NCI-H345 treated with DMSO at 0.1 percent for 48 hours (cell line): ENCODE data around the gene OXCT2.
A peak's percentile ranks its signal among the peaks of the same experiment; 100 is the strongest.
"Not testable (repeated sequence)": the region's sequence is repeated elsewhere in the genome, so short reads cannot be mapped to it uniquely, and the experiment has no call there.

Source experiments
- DNase-seq: peaks from one replicate; lab custom pipeline; 2025; ENCODE audit not compliant: unreplicated experiment; lab: John Stamatoyannopoulos, UW

OXCT2 gene

DNA sequence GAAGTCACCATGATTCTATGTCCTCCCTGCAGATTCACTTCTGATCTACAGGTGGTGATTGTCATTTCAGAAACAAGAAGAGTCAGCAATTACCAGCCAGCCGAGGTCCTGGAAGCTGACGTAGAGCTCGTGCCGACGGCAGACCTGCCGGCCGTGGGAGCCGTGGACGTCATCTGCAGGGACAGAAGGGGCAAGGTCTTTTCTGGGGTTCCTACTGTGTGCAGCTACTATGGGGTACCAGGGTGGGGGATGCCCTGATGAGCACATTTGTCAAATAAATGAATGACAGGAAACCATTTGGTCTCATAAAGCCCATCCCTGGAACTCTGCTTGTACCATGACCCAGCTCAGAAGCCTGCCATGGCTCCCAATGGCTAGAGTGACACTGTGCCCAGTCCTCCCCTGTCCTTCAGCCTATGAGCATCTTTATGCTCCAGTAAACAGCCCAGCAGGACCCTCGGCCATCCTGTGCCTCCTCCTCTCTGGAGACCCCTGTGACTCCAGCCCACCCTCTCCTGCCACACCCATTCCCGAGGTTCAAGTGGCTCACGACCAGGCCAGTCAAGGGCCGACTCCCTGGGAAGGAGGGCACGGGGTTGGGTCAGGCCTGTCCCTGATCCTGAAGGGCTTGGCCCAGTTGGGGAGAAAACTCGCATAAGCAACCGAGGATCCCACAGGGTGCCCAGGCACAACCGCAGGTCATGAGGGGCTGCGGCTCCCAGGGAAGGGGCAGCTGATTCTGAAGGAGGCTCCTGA is 7.4 kb downstream of the OXCT2 start:
- DNase-seq: not testable (repeated sequence)

GRCh38 chr1:39762550-39763540 is 8.3 kb downstream of the OXCT2 start:
- no peak for DNase-seq

- peak; percentile 6 for DNase-seq
These were observed 9.4 kb downstream of the OXCT2 start for GRCh38 chr1:39761557-39762260.

GRCh38 chr1:39761016-39761415 is 10.1 kb downstream of the OXCT2 start:
- DNase-seq: no peak

DNA sequence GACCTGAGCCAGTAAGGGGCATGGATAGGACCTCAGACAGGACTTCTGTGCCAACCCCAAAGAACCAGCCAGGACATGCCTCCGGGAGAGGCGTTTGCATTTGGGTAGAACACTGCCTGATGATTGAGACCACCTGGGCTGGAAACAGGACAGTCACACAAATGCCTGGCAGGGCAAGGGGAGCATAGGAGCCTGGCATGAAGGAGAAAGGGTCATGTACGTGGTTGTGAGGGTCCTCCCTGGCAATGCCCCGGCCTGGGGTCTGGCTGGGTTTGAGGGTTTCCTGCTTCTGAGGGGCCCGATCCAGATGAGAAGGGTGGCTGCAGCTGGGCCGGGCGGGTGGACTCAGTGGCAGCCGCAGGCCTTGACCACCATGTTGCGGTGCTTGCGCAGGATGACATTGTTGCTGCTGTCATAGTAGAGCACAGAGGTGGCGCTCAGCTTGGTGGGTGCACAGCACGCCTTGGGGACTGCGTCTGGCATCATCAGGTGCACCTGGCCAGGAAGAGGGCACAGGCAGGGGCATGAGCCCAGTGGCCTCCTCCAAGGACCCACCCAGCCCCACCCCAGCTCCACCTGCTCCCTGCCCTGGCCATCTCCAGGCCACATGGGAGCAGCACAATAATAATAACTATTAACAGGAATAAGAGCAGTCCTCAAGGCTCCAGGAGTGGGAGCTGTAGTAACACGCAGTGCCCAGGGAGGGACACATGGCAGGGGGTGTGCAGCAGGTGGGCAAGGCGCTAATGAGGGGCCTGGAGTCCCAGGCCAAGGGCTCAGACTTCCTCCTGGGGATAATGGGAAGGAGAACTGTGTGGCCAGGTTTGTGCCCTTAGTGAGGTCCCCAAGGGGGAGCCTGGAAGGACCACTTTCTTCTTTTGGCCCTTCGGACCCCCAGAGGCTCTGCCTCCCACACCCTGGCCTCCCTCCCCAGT is 10.8 kb downstream of the OXCT2 start:
- DNase-seq: no peak

DNA sequence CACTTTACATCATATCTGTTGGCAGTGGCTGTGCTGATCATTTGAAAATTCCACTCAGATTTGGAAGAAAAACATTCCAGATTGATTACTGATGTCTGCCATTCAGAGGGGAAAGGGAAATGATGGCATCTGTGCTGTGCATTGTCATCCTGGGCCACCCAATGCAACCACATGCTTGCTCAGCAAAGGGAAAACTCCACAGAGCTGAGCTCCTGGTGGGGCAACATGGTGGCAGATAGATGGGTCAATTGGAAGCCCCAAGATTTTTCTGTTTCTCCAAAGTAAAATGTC is 11.8 kb downstream of the OXCT2 start:
- DNase-seq: no peak

DNA sequence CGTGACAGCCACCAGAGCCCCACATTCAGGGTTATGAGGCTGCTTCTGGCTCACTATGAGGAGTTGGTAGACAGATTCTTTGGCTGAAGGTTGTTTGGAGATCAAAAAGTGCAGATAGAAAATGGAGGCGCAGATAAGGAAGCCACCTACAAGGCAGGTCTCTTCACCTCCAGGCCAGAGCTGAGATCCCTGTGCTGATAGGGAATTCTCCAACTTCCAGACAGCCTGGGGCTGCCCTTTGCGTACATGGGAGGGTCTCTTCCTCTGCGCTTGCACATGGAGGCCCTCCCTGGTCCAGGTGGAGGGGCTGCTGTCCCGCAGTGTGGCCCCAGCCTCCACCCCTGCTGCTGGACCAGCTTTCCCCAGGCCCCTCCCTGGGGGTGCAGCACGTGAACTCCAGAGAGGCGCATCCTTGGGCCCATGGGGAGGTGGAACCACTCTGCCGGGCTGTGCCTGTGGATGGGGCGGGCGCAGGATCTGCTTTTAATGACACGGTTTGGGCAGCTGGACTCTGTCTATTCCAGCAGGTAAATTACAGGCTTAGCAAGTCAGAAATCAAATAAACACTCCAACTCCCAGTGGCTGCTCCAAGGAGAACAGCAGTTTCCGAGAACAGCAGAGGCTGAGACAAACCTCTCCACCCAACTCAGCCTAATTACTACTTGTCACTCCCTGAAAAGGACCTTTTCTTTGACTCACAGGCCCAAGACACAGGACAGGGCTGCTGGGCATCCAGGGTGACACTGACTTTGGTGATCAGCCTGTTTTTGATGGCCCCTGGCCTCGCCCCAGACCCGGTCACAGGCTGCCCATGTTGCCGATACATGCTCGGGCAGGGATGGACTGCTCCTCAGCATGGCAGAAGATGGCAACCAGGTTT is 12.4 kb downstream of the OXCT2 start:
- no peak for DNase-seq

DNA sequence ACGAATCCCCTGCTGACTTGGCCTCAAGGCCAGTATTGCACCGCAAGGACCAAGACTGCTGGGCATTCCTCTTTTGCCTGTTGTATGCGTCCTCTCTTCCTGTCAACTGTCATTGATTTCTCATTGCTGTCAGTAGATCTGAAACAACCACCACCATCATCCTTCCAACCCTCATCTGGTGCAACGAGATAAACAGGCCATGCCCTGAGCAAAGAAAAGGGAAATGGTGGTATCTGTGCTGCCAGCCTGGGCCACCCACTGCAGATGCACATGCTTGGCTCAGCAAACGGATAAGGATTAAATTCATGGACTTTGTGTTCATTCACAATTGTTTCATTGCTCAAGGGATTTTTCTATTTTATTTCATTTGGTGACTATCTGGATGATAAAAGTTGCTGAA is 13.6 kb downstream of the OXCT2 start:
- DNase-seq: no peak

- no peak for DNase-seq
These were observed 15.0 kb downstream of the OXCT2 start for GRCh38 chr1:39755965-39756659.

DNA sequence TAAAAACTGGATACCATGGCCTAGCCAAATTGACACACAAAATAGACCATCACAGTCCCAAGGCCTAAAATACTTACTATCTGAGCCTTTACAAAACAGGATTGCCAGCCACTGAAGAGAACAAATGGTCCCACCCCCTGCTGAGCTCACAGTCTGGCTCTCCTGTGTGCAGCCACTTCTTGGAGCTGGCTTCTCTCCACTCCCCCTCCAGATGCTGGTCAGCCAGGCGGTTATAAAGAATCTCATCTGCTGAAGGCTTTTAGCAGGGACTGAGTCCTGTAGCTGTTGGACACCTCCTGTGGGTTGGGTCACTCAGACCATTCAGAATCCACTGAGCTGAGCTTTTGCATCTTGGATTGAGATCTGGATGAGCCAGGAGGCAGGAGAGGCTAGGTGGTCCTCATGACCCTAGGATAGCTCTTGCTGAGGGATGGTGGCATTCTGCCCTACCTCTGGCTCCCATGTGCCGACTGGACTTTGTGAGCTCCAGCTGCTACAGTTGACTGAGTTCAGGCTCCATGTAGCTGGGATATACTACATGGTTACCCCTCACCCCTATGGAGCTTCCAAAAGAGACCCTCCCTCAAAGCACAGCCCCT is 16.1 kb downstream of the OXCT2 start:
- no peak for DNase-seq

- no peak for DNase-seq
These were observed 17.1 kb downstream of the OXCT2 start for GRCh38 chr1:39754026-39754570.

DNA sequence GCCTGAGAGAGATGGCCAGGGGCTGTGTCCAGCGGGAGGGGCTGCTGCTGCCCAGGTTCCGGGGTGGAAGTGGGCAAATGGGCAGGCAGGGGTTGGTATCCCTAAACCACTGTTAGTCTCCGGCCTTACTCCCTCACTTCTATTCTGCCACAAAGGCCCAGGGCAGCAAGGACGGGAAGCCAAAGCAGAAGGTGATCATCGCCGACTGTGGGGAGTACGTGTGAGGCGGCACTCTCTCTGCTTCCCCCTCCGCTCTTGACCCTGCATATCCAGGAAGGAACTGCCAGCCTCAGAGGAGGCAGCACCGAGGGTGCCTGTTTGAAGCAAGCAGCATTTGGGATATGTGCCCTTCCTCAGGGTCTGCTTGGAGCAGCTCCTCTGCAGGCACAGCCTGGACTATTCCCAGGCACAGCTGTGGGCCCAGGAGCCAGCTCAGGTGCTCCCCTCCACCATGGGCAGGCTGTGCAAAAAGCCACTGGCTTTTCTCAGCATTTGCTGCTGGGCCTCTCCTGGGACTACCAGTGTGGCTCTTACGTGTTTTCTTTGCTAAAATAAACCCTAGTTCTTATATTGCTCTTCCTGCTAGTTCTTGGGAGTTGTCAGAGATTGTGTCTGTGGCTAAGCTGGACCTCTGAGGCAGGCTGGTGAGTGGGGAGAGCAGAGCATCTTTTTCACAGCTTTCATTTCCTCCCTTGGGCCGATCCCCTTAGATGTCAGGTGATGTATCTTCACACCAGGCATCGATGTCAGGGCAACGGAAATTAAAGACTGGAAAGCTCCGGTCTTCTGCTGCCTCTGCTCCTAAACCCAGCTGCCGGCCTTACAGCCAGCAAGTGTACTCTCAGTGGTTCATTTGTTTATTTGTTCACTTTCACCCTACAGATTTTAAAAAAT is 17.8 kb downstream of the OXCT2 start:
- DNase-seq: no peak

- no peak for DNase-seq
These were observed 18.4 kb downstream of the OXCT2 start for GRCh38 chr1:39752703-39753102.

- DNase-seq: no peak
These were observed 19.6 kb downstream of the OXCT2 start for GRCh38 chr1:39751595-39751994.

GRCh38 chr1:39745016-39745670 is 26.0 kb downstream of the OXCT2 start:
- DNase-seq: no peak

GRCh38 chr1:39738622-39739366 is 32.4 kb downstream of the OXCT2 start, which contains the start of gene PPIE:
PPIE (plus strand) TSS chr1:39738882; CDS start chr1:39738901, 19 bp downstream.
- peak; percentile 93 for DNase-seq
